Uterus (tissue), 4 donors: ENCODE data around the gene RPS16. TPM values are rescaled to one million over a fixed set of nuclear protein-coding genes. Genes with fewer than 3 reads are reported as not detected.
"Not testable (repeated sequence)": the region's sequence is repeated elsewhere in the genome, so short reads cannot be mapped to it uniquely, and the experiment has no call there.

Experiments used
- DNase-seq, 2 donors: peaks; one replicate each; pipeline ENCODE4 v3.0.0-alpha.2; 2019 to 2020
- H3K27ac ChIP-seq, 2 donors: fragments of 200-600 bp; sonication (generic); 1 replicate in 1 of 2; 2 replicates in 1 of 2; pipeline ENCODE4 v1.5.1; 2016 to 2018
- H3K27me3 ChIP-seq, 2 donors: fragments of 200-600 bp; sonication (generic); one replicate each; pipeline ENCODE4 v1.5.1; 2018 to 2019; ENCODE audit warnings: control low read depth in 1 of 2
- H3K36me3 ChIP-seq, 2 donors: fragments of 200-600 bp; sonication (generic); one replicate each; pipeline ENCODE4 v1.5.1; 2019; ENCODE audit warnings: control low read depth in 1 of 2
- H3K4me1 ChIP-seq, 2 donors: fragments of 200-600 bp; sonication (generic); one replicate each; pipeline ENCODE4 v1.5.1; 2018 to 2019; ENCODE audit warnings: control low read depth in 1 of 2
- H3K4me3 ChIP-seq, 2 donors: fragments of 200-600 bp; sonication (generic); 1 replicate in 1 of 2; 2 replicates in 1 of 2; pipeline ENCODE4 v1.5.1; 2018 to 2019; ENCODE audit warnings: mild to moderate bottlenecking in 1 of 2
- H3K9me3 ChIP-seq, 2 donors: fragments of 200-600 bp; sonication (generic); one replicate each; pipeline ENCODE4 v1.5.1; 2019; ENCODE audit warnings: control low read depth in 1 of 2
- POLR2A ChIP-seq, 2 donors: fragments of 450-650 bp; IDR thresholded peaks; one replicate each; pipeline ENCODE4 v1.6.1; 2016; ENCODE audit warnings: antibody characterized with exemption in 2 of 2, mild to moderate bottlenecking in 1 of 2, moderate library complexity in 1 of 2
- intact Hi-C: fragments of 100-400 bp; cut with DNase I; formaldehyde crosslinking; loops from one replicate; pipeline ENCODE4 v1.15.1; 2023; ENCODE audit warnings: low total_unique reads
- total RNA-seq, 4 donors: library from RNA; depleted of rRNA in 3 of 4; stranded (reverse); fragments of >200 nt in 3 of 4; gene quantifications; one replicate each; pipeline versions ENCODE4 v1.1.0 to v1.2.4, GENCODE V29; 2014 to 2023
- TF ChIP-seq, protein P1 (sequence below), 4 experiments: fragments of 200-600 bp in 2 of 4; fragments of 450-650 bp in 2 of 4; sonication (generic) in 2 of 4; IDR thresholded peaks; one replicate each; pipeline ENCODE4 v1.5.1; 2016 to 2019; ENCODE audit warnings: antibody characterized with exemption in 4 of 4, mild to moderate bottlenecking in 2 of 4, moderate library complexity in 1 of 4
- donor health status: DM: yes; HTN: yes; CAD: no.

RPS16 gene
- total RNA-seq, 4 donors from 2014 or later = 50.5 to 6,434 (median 2,757) TPM

DNA sequence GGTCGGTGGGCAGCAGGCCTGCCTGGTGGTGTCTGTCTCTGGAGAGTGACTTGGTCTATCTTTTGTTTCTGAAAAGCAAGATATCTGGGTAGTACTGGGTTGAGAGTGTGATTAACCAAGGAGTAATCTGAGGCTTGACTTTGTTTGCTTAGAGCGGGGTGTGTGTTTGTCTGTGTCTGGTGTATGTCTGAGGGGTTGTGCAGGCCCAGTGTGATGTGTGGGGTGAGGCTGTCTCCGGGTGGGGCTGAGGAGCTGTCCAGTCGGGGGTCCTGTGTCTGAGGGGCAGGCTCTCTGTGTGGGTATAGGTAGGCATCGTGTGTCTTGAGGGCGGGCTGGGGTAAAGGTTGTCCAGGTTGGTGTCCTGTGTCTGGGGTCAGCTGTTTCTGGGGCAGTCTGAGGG lies 33.8 kb upstream of the RPS16 start:
- no peaks in the 10 kb centered on the region for H3K27me3 ChIP-seq
- no peaks in the 10 kb centered on the region for H3K4me1 ChIP-seq
- no peak for DNase-seq
- H3K27ac ChIP-seq = no peak overlapping the region
- H3K4me3 ChIP-seq = no peak overlapping the region
- intact Hi-C loops = no loop called here
- TF ChIP-seq, protein P1, sequence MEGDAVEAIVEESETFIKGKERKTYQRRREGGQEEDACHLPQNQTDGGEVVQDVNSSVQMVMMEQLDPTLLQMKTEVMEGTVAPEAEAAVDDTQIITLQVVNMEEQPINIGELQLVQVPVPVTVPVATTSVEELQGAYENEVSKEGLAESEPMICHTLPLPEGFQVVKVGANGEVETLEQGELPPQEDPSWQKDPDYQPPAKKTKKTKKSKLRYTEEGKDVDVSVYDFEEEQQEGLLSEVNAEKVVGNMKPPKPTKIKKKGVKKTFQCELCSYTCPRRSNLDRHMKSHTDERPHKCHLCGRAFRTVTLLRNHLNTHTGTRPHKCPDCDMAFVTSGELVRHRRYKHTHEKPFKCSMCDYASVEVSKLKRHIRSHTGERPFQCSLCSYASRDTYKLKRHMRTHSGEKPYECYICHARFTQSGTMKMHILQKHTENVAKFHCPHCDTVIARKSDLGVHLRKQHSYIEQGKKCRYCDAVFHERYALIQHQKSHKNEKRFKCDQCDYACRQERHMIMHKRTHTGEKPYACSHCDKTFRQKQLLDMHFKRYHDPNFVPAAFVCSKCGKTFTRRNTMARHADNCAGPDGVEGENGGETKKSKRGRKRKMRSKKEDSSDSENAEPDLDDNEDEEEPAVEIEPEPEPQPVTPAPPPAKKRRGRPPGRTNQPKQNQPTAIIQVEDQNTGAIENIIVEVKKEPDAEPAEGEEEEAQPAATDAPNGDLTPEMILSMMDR (IDR thresholded peaks at IDR 0.05) = no peak
- no peak for TF ChIP-seq POLR2A (IDR thresholded peaks at IDR 0.05)
- H3K9me3 ChIP-seq = no peaks in the 10 kb centered on the region
- H3K36me3 ChIP-seq = peaks cover 0 to 2% of the 10 kb centered on the region in 2 donors

GRCh38 chr19:39469036-39469435 lies 33.3 kb upstream of the RPS16 start:
- Histone ChIP-seq H3K4me3 (no peak overlapping the region), H3K9me3 (no peaks in the 10 kb centered on the region), H3K4me1 (no peaks in the 10 kb centered on the region), H3K36me3 (peaks cover 0 to 2% of the 10 kb centered on the region in 2 donors), H3K27me3 (no peaks in the 10 kb centered on the region), H3K27ac (no peak overlapping the region)
- TF ChIP-seq, protein P1 (IDR thresholded peaks at IDR 0.05) = no peak
- no peak for TF ChIP-seq POLR2A (IDR thresholded peaks at IDR 0.05)
- intact Hi-C loops = no loop called here
- no peak for DNase-seq

GRCh38 chr19:39467941-39468340 lies 32.2 kb upstream of the RPS16 start:
- TF ChIP-seq, protein P1 (IDR thresholded peaks at IDR 0.05) = no peak
- TF ChIP-seq POLR2A (IDR thresholded peaks at IDR 0.05) = no peak
- DNase-seq = no peak
- Histone ChIP-seq H3K4me3 (no peak overlapping the region), H3K27me3 (no peaks in the 10 kb centered on the region), H3K9me3 (no peaks in the 10 kb centered on the region), H3K4me1 (no peaks in the 10 kb centered on the region), H3K27ac (no peak overlapping the region), H3K36me3 (peaks cover 0 to 2% of the 10 kb centered on the region in 2 donors)
- intact Hi-C loops = no loop called here

DNA sequence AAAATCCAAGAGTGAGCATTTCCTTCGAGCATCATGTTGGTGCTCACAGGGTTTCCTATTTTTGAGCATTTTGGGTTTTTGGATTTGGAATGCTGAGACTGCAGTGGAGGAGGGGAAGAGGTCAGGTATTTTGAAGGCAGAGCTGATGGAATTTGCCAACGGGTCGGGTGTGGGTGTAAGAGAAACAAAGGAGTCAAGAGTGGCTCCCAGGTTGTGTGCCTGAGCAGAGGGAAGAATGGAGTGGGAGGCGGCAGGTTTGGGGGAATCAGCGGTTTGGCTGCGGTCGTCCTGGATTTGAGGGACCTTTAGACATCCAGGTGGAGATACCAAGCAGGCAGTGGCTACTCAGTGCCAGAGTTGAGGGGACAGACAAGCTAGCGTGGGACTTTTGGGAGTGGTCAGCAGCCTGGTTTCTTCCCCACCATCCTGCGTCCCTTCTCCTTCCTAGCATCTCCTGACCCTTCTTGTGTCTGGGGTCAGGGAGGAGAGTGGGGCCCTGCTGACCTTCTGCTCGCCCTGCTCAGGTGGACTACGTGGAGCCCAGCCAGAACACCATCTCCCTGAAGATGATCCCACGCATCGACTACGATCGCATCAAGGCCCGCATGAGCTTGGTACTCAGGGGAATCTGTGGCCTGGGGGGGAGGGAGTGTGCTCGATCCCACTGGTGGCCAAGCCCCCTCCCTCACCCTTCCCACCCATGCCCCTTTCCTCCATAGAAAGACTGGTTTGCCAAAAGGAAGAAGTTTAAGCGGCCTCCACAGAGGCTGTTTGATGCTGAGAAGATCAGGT lies 30.4 kb upstream of the RPS16 start:
- Histone ChIP-seq H3K36me3 (peaks cover 0 to 2% of the 10 kb centered on the region in 2 donors), H3K27me3 (no peaks in the 10 kb centered on the region), H3K27ac (no peak overlapping the region), H3K4me1 (no peaks in the 10 kb centered on the region), H3K4me3 (no peak overlapping the region), H3K9me3 (no peaks in the 10 kb centered on the region)
- intact Hi-C loops = no loop called here
- no peak for DNase-seq
- TF ChIP-seq, protein P1 (IDR thresholded peaks at IDR 0.05) = no peak
- no peak for TF ChIP-seq POLR2A (IDR thresholded peaks at IDR 0.05)

- no peak overlapping the region for H3K27ac ChIP-seq
- TF ChIP-seq, protein P1 (IDR thresholded peaks at IDR 0.05) = no peak
- TF ChIP-seq POLR2A (IDR thresholded peaks at IDR 0.05) = no peak
- peaks cover 0 to 2% of the 10 kb centered on the region in 2 donors for H3K36me3 ChIP-seq
- no peaks in the 10 kb centered on the region for H3K27me3 ChIP-seq
- no peaks in the 10 kb centered on the region for H3K9me3 ChIP-seq
- no peak for DNase-seq
- intact Hi-C loops = no loop called here
- no peak overlapping the region for H3K4me3 ChIP-seq
- no peaks in the 10 kb centered on the region for H3K4me1 ChIP-seq
Measured at GRCh38 chr19:39463403-39463802, 27.7 kb upstream of the RPS16 start.

DNA sequence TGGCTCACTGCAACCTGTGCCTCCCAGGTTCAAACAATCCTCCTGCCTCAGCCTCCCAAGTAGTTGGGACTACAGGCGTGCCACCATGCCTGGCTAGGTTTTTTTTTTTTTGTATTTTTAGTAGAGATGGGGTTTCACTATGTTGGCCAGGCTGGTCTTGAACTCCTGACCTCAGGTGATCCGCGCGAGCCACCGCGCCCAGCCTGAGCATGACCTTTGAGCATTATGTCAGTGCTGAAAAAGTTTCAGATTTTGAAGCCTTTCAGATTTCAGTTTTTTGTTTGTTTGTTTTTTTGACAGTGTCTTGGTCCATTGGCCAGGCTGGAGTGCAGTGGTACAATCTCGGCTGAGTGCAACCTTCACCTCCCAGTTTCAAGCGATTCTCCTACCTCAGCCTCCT lies 15.5 kb upstream of the RPS16 start:
- H3K4me3 ChIP-seq, DNase-seq, H3K9me3 ChIP-seq, H3K27me3 ChIP-seq, H3K36me3 ChIP-seq, H3K27ac ChIP-seq, intact Hi-C loops, H3K4me1 ChIP-seq: not testable (repeated sequence)
